GM11168 (cell line): ENCODE measurements around the gene ENOX1.

Experiments used
- in situ Hi-C: fragments of 300-500 bp; cut with MboI; formaldehyde crosslinking; loops from one replicate; pipeline ENCODE4 v1.12.0; 2022; ENCODE audit warnings: low sequenced_read_pairs; ENCODE audit not compliant: unreplicated experiment

ENOX1 gene

DNA sequence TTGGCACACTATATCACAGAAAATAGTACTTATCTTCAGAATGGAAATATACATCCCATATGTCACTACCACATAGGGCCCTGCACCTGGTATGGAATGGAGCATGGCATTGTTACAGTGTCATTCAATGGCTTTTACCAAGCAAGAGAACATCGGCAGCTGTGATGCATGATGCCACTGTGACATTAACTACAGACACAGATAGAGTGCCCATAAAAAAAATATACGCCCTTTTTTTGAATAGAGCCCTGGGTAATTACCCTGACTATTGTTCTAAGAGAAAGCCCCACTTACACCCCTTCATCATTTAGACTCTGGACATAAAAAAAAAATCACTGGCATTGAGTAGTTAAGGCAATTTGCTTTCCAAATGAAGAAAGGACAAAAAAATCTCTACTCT lies 443.1 kb downstream of the ENOX1 start:
- in situ Hi-C loops: no loop called here

DNA sequence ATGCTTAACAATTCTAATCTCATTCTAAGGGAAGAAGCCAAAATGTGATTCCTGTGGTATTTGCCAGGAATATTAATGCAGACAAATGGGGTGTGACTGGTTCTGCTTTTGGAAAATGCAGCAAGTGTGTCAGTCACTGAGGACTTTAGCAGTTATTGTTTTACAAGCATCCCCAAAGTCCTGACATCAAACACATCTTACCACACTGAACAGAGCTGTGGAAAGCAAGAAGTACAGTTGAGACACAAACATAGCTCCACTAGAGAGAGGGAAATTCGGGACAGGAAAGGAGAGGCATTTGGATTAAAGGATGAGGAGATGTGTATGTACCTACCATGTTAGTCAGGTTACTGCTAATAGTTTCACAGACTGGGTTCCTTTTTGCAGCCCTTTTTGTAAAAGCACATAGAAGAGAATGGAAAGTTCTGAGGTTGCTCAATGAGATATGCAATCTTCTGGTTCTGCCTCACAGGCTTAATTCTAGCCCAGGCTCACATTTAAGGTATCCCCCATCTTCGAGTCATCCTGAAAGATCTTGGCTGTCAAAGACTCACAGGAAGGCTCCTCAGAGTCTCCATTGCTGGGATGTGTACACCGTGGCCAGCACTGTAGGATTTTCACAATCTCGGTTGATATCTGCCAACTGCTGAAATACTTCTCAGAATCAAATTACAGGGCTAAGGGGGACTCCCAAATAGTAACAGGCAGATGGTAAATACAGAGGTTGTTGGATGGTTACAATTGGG lies 446.8 kb downstream of the ENOX1 start:
- in situ Hi-C loops: no loop called here

DNA sequence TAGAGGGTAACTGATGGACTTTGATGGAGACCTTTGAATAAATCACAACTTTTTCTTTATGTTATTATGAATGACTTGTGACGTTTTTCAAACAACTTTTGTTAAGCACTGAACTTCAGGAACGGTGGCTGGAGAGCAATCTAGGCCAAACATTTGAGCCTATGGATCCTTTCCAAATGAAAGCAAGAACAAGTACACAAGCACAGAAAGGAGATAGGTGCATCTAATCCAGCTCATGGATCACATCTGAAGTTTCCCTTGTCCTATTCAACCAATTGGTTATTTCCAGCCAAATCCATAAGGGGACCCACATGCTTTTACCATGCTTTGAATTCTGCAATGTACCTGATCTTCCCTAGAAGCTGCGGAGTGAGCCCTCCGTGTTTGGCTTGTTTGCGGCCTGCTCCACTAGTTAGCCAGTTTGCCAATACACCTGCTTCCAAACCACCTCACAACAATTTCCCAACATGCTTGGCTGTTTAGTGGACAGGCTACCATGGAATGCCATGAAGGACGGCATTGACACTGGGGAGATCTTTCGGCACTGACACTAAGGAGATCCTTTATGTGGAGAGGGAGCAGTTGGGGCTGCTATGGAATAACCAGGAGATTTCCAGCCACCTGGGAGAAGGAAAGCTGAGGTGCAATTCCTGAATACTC lies 447.5 kb downstream of the ENOX1 start:
- in situ Hi-C loops: no loop called here

DNA sequence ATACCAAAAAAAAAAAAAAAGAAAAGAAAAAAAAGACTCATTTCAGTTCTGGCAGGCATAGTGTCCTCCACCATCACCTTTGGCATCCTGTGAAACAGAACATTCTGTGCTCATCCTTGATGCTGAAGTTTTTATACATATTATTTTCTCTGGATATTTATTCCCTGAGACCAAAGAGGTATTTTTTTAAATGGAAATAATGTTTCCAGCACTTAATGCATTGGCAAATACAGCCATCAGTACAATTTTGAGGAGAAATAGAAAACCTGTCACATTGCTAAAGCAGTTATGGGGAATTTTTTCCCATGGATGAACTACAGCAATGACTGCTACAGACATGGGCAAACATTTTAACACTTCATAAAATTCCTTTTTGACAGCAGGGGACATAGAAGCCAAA lies 451.0 kb downstream of the ENOX1 start:
- in situ Hi-C loops: no loop called here

DNA sequence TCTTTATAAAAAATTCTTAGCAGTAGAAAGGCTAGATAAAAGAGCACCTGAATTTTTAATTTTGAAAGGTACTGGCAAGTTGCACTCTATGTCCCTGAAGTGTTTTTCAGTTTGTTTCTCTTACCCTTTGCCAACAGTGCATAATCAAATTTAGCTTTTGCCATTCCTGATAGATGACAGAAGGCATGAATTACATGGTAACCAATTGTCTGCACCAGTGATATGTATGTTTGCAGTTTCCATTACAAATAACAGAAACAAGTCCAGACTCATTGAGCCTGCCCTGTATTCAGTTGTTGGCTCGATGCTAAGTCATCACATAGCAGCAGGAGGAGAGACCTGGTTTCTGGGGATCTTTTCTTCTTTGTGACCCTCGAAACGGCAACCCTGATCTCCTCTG lies 453.6 kb downstream of the ENOX1 start:
- in situ Hi-C loops: no loop called here

DNA sequence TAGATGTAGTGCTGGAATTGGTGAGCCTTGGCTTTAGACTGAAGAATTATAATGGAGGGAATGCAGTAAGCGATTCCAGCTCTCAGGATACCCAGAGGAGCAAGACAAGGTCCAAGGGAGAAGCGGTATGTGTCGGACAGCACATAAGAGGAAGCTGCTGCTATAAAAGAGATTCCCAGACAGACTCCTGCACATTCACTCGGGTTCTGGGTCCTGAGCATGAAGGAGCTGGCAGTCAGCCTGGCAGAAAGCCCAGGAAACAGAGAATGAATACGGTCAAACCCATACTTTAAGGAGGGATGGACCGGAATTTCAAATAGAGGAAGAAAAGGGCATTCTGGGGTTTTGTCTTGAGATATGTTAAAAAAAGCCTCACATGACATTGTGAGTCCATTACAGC lies 455.1 kb downstream of the ENOX1 start:
- in situ Hi-C loops: no loop called here

DNA sequence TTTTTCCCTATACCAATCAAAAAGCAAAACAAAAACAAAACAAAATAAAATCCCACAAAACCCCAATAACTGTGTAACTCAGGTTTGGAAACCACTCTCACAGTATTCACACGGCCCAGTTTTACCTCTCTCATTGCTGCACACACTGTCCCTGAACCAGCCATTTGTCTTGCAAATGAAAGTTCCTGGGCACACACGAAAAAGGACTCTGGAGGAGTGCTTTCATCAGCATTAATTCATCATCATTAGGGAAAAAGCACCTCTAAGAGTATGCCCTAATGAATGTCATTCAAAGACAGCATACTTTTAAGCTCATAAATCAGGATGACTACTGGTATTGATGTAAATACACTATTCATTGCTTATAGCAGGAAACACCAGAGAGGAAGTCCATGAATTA lies 457.1 kb downstream of the ENOX1 start:
- in situ Hi-C loops: no loop called here

DNA sequence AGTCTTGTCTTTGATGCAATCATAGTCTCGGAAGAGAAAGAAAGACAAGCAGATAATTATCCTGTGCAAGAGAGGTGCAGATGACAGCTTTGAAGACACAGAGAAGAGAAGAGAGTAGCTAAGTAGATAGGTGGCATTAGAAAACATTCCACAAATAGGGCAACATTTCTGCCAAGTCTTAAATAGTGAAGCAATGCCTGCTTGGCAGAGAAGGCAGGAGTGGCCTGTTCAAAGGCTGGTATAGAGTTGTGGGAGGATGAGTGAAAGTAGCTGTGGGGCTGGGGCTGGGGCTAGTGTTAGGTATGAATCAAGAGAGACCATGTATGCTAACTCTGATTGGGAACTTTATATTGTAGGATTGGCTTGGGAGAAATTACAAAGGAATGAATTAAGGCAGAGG lies 457.9 kb downstream of the ENOX1 start:
- in situ Hi-C loops: no loop called here

DNA sequence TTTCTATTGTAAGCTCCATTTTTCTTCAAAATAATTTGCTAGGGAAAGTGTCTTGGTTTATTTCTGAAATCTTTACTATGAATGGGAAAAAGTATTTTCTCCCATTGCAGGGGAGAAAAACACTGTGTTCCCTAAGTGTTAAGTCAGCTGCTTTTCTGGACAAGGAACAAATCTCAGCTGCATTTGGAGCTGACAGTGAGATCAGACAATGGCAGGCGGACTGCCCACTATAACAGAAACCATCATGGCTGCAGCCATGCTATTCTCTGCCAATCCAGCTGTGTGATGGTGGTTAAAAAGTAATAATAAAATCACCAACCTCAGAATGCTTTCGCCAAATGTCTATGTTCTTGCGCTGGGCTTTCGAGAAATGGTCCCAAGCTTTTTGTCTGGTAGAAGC lies 460.7 kb downstream of the ENOX1 start:
- in situ Hi-C loops: no loop called here

DNA sequence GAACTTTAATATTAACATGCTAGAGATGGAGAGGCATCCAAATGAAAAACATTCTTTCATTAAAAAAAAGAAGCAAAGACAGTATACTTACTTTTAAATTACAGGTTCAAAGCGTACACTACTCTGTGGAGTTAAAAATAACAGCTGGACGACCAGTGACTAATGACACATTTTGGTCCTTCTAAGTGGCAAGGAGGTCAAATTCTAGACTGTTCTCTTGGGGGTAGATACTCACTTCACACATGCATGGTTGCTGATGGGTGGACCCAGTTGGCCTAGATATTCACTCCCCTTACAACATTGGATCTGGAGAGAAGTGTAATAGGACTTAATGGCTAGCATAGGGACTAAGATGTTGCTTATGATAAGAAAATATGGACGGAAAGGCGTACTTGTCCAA lies 461.1 kb downstream of the ENOX1 start:
- in situ Hi-C loops: no loop called here

DNA sequence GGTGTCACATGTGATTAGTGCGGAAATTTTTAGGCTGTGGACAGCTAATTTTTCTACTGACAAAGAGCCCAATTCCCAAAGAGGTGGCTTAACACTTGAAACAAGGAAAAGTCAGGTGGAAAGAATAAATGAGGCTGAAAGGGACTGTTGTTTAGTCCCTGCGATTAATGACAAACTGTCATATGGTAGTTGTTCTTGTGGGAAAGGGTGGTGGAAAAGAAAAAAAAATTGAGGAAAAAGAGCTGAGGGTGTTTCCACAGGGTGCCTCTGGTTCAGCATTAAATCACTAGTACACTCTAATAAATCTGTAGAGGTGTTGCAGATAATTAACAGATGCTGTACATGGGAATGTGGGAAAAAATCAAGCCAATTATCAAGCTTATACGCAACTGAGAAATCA lies 462.6 kb downstream of the ENOX1 start:
- in situ Hi-C loops: no loop called here

DNA sequence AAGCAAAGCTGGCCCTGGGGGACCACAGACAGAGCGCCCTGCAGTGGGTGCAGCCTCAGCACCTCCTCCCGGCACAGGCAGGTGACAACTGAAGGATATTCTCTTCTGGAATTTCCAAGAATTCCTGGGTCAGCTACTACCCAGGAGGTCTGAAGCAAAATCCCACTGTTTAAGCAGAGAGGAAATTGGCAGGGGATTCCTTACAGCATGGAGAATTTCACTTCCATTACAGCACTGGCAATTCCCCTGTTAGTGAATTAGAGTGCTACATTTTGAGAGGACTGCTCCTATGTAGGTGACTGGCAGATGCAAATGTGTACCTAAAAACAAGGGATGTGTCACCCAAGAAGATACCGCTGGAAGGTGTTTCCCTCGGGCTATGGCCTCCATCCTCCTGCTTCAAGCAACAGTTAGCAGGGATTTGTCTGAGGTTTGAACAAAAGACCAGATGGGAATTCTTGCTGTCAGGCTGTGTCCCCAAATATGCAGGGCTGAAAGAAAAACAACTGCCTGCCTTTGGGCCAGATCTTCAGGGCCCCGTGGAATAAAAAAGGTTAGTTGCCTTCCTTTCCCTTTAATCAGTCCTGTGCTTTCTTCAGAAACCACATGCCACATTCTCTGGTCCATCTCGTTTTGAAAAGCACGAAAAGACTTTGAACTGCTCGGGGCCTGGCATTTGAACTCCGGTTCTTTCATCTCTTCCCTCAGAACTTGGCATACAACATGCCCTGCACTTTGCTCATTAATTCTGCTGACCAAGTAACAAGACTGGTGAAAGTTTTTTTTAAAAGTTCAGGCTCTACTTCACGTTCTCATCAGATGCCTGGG lies 466.9 kb downstream of the ENOX1 start:
- in situ Hi-C loops: no loop called here

DNA sequence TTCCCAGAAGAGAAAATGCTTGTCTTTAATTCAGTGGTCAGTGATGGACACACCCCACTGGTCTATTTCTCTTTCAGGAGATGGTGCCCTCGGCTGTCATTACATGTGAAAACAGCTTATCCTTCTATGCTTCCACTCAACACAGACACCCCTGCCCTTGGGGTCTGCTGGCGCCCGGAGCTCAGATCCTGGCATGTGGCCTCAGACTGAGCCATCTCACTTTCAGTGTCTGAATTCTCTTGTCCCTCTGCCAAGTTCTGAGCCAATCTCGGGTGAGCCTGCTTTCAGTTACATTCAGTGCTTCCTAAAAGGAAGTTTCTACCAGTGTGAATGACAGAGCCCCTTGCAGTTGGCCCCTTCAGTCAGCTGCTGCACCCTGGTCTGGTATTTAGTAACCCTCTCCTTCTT lies 469.8 kb downstream of the ENOX1 start:
- in situ Hi-C loops: no loop called here

DNA sequence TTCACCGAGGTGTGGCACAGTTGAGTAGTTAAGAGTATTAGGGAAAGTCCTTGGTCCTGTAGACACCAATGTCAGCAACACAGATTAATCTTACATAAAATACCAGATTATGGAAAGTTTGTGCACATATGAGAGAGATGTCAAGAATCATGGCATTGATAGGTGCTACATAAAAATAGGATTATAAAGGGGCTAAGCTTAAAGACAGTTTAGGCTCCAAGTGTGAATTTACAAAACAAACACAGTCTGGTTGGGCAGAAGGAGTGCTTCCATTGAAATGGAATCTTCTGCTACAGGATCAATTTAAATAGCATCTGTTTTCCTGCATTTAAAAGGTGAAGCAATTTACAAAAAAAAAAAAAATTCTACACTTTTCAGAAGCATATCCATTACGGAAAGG lies 470.5 kb downstream of the ENOX1 start:
- in situ Hi-C loops: no loop called here

DNA sequence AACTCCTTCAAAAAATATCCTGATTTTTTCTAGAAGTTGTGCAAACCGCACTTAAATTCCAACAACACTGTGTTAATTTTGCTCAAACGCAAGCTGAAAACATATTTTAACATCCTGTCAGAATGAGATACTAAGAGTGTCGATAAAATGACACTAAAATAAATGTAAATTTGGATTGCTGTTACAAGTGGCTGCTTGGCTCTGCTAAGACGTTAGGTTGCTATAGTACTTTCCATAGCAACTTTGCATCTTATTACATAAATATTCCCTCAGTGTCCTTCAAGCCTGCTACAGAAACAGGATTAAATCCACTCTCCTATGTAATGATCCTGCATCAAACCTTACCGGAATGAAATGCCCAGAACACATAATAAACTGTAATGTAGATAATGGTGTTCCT lies 471.2 kb downstream of the ENOX1 start:
- in situ Hi-C loops: no loop called here

DNA sequence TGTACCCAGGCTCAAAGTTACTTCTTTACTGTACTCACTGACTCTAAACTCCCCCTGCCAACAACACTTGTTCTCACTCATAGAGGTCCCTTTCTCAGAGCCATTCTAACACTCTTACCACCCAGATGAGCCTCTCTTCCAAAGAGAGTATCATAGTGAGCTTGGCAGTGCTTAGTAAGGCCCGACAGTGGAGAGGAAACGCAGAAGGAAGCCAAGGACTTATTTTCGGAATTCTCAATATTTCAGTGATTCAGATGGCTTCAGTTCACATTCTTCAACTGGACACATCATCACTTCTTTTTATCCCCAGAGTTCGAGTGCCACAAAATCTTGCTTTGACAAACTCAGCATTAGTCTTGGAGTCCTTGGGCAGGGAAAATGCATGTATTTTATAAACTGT lies 477.5 kb downstream of the ENOX1 start:
- in situ Hi-C loops: no loop called here

DNA sequence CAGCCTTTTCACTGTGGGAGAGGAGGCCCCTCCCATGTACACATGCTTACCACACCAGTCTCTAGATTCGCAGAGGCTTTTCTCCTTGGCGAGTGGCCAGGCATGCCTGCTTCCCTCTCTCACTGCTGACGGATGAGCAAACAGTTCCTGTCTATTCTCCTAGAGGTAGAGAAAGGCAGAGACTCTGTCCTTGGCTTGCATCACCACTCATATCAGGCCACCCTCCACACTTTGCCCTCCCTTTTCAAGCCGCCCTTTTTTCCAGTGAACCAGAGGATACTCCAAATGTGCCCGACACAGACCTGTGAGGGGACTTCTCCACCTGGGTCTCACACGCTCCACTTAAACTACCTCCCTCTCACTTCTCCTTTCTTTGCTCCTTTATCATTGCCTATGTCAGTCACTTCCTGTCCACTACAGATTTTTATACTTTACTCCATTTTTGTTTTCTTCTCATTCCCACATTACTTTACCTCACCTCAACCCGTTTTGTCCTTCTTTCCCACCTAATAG lies 478.8 kb downstream of the ENOX1 start:
- in situ Hi-C loops: no loop called here

DNA sequence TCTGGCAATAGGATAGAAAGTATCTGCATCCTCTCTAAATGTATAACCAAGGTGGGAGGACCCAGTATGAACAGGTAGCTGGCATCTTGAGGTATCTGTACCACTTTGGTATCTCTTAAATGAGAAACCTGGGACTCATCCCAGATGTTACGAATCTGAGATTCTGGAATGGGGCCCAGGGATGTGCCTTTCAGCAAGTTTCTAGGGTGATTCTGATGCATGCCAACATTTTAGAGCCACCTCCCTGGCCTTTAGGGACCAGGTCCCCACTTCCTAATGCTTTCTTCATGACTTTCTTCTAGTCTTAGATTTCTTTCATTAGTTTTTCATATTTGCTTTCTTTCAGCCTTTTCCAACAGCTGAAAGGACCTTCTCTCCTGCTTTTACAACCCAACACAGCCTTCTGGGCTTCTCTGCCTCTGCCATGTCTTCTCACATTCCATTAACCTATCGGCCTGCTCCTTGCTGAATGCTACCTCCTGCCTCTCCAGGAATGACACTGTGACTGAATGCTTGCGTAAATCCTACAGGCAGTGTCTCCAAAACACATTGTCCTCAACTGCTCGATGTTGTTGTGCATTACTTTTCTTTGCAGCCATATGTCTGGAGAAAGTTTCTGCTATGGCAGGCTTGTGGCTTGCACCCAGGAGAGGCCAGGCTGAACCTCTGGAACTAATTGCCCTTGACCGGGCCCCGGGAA lies 479.4 kb downstream of the ENOX1 start:
- in situ Hi-C loops: no loop called here

DNA sequence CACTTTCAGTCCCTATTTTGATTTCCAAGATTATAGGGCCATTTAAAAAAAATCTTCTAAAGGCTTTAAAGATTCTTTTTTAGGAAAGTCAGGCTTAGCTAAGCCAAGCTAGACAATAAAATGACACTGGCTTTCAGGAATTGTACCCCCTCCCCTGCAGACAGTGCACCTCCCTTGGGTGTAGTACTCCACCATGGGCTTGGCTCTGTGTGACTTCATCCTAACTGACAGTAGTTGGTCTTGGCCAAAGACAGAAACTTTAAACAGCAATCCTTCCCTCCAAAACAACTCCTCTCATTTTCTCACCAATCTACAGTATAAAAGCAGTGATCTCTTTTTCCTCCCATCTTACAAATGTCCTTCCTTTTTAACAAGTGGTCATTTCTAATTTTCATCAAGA lies 480.4 kb downstream of the ENOX1 start:
- in situ Hi-C loops: no loop called here

DNA sequence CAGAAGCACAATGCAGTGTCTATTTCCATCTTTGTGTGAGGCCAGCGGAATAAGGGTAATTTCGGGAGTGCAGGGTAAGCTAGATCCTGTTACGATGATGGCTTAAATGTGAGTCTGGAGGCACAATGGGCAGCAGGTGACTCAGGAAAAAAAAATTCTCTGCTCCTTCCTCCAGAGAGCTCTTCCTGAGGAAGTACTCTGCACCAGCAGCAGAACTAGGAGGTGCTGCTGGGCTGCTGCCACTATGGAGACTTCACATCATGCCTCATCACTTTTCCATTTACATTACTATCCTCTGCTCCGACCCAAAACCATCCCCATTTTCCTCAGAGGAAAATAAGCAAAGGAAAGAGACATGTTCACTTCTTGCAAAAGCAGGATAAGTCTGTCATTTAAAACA lies 481.4 kb downstream of the ENOX1 start:
- in situ Hi-C loops: no loop called here

DNA sequence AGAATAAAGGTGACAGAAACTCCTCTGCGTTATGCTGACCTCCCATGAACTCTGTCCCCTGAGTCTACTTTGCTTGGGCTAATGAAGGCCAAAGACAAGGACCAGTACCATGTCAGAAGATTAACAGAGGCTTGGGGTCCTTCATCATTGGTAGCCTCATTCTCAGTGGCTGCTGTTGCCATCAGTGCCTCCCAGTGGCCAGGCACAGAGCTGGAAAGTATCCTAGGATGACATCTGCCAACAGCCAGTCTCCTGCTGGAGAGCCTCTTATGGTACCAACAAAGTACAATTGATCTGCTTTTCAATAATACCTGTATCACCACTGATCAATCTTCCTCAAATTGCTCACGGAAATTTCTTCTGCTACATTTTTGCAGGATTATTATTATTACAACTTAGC lies 481.8 kb downstream of the ENOX1 start:
- in situ Hi-C loops: no loop called here
